ENCODE data around the gene GALNTL6.

GALNTL6 gene

GRCh38 chr4:172083272-172083671, 270.1 kb downstream of the GALNTL6 start:
- Mint-ChIP-seq H3K27me3 (ENCODE audit: low read depth) (no peaks in the 10 kb centered on the region), H3K4me3 (no peak overlapping the region), H3K4me1 (ENCODE audit: low read depth) (no peaks in the 10 kb centered on the region), H3K9me3 (no peaks in the 10 kb centered on the region), H3K36me3 (ENCODE audit: low read depth) (no peaks in the 10 kb centered on the region), H3K27ac (no peak overlapping the region)

GRCh38 chr4:172088556-172088955, 275.4 kb downstream of the GALNTL6 start:
- Mint-ChIP-seq H3K36me3 (ENCODE audit: low read depth) (no peaks in the 10 kb centered on the region), H3K27ac (no peak overlapping the region), H3K4me1 (ENCODE audit: low read depth) (no peaks in the 10 kb centered on the region), H3K4me3 (no peak overlapping the region), H3K27me3 (ENCODE audit: low read depth) (no peaks in the 10 kb centered on the region), H3K9me3 (no peaks in the 10 kb centered on the region)

DNA sequence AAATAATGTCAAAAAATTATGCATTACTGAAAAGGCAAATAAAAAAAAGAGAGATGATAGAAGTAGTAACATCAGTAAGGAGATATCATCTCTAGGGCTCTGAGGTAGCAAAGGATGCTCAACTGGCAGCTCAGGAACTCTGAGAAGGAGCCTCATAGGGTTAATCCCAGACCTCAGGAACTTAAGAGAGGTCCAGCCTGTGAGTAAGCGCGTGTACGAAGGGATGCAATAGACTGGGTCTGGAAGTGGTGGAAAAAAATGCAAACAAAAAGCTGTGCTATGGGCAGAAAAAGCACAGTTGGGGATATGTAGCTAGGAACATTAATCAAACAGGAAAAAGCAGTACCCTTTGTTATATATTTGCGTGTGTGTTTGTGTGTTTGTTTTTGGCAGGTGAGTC, 282.0 kb downstream of the GALNTL6 start:
- Mint-ChIP-seq H3K4me1 (ENCODE audit: low read depth) (no peaks in the 10 kb centered on the region), H3K4me3 (no peak overlapping the region), H3K9me3 (peaks cover 3% of the 10 kb centered on the region), H3K36me3 (ENCODE audit: low read depth) (no peaks in the 10 kb centered on the region), H3K27me3 (ENCODE audit: low read depth) (no peaks in the 10 kb centered on the region), H3K27ac (no peak overlapping the region)

GRCh38 chr4:172096786-172097185, 283.6 kb downstream of the GALNTL6 start:
- Mint-ChIP-seq H3K36me3 (ENCODE audit: low read depth) (no peaks in the 10 kb centered on the region), H3K27me3 (ENCODE audit: low read depth) (no peaks in the 10 kb centered on the region), H3K4me1 (ENCODE audit: low read depth) (no peaks in the 10 kb centered on the region), H3K9me3 (peaks cover 3% of the 10 kb centered on the region), H3K4me3 (no peak overlapping the region), H3K27ac (no peak overlapping the region)

DNA sequence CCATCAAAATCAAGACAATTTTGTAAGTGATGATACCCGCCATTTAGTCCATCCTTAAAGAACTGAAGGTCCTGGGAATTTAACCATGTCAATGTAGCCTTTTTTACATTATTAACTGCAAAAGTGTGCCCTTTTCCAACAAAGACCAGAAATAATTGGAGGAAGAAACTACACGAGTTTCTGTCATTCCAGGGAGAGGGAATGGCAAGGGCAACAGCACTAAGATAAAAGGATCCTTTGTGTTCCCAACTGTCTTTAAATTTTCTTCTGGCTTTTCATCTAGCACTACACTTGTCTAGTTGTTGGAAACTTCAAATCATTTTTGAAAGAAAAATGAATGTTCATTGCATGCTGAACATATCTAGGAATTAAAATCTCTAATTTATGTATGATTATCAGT, 286.2 kb downstream of the GALNTL6 start:
- H3K27ac Mint-ChIP-seq, result no peak overlapping the region
- no peaks in the 10 kb centered on the region for H3K4me1 Mint-ChIP-seq (ENCODE audit: low read depth)
- no peak overlapping the region for H3K4me3 Mint-ChIP-seq
- H3K27me3 Mint-ChIP-seq (ENCODE audit: low read depth), result no peaks in the 10 kb centered on the region
- H3K9me3 Mint-ChIP-seq, result peaks cover 3% of the 10 kb centered on the region
- no peaks in the 10 kb centered on the region for H3K36me3 Mint-ChIP-seq (ENCODE audit: low read depth)

DNA sequence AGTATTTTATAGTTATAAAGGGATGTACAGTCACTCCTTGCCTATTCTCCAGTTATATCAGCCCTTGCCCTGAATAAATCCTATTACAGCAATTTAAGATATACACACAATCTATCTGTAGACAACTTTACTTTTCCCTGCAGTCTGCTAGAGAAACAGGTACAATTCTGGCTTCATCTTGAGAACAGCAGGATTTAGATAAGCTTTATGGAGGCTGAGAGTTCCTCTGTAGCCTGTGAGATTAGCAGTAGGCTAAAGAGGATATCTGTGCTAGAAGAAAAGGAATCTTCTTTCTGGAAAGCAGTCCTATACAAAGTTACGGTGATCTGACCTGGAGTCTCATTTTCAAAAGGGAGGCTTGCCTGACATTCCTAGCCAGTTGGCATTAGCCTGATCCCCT, 290.3 kb downstream of the GALNTL6 start:
- H3K4me3 Mint-ChIP-seq, result no peak overlapping the region
- no peaks in the 10 kb centered on the region for H3K4me1 Mint-ChIP-seq (ENCODE audit: low read depth)
- H3K27ac Mint-ChIP-seq, result no peak overlapping the region
- no peaks in the 10 kb centered on the region for H3K27me3 Mint-ChIP-seq (ENCODE audit: low read depth)
- H3K36me3 Mint-ChIP-seq (ENCODE audit: low read depth), result no peaks in the 10 kb centered on the region
- peaks cover 2% of the 10 kb centered on the region for H3K9me3 Mint-ChIP-seq

DNA sequence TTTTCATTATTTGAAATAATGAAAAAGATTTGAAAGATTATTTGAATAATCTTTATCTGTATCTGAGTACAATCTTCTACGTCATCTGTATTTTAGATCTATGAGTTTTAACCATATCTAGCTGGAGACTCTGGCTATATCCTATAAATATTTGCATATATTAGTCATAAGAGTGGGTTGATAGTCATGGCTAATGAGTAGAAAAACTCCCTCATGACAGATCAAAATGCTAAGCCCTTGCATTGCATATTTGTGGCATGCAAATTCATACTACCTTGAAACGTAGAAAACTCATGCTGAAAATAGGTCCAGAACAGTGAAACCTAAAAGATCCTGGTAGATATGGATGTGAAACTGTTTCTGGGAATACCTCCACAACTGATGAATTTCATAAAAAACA, 291.3 kb downstream of the GALNTL6 start:
- Mint-ChIP-seq H3K36me3 (ENCODE audit: low read depth) (no peaks in the 10 kb centered on the region), H3K27me3 (ENCODE audit: low read depth) (no peaks in the 10 kb centered on the region), H3K9me3 (peaks cover 3% of the 10 kb centered on the region), H3K27ac (no peak overlapping the region), H3K4me3 (no peak overlapping the region), H3K4me1 (ENCODE audit: low read depth) (no peaks in the 10 kb centered on the region)

DNA sequence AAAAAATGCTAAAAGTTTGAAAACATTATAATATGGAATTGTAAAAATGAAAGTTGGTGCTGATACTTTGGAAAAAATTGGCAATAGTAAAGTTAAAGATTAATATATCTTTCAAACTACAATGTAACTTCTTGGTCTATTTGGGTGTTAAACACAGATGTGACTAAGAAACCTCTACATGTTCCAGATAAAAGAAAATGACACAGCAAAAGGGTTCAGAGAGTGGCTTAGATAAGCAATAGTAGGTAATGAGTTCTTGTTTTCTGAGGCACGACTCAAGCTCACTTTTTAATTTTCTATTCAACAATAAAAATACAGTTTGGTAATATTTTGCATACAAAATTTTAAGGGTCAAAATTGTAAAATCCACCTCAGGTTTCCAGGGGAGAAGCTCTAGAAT, 292.7 kb downstream of the GALNTL6 start:
- H3K36me3 Mint-ChIP-seq (ENCODE audit: low read depth), result no peaks in the 10 kb centered on the region
- peaks cover 3% of the 10 kb centered on the region for H3K9me3 Mint-ChIP-seq
- H3K4me3 Mint-ChIP-seq, result no peak overlapping the region

GRCh38 chr4:172109466-172109865, 296.3 kb downstream of the GALNTL6 start:
- Mint-ChIP-seq H3K9me3 (peaks cover 3% of the 10 kb centered on the region), H3K27ac (no peak overlapping the region), H3K4me1 (ENCODE audit: low read depth) (no peaks in the 10 kb centered on the region), H3K36me3 (ENCODE audit: low read depth) (no peaks in the 10 kb centered on the region), H3K4me3 (no peak overlapping the region), H3K27me3 (ENCODE audit: low read depth) (no peaks in the 10 kb centered on the region)

More for the DNA sequence above, 292.7 kb downstream of the GALNTL6 start:
- Mint-ChIP-seq H3K27ac (no peak overlapping the region), H3K4me1 (ENCODE audit: low read depth) (no peaks in the 10 kb centered on the region), H3K27me3 (ENCODE audit: low read depth) (no peaks in the 10 kb centered on the region)

DNA sequence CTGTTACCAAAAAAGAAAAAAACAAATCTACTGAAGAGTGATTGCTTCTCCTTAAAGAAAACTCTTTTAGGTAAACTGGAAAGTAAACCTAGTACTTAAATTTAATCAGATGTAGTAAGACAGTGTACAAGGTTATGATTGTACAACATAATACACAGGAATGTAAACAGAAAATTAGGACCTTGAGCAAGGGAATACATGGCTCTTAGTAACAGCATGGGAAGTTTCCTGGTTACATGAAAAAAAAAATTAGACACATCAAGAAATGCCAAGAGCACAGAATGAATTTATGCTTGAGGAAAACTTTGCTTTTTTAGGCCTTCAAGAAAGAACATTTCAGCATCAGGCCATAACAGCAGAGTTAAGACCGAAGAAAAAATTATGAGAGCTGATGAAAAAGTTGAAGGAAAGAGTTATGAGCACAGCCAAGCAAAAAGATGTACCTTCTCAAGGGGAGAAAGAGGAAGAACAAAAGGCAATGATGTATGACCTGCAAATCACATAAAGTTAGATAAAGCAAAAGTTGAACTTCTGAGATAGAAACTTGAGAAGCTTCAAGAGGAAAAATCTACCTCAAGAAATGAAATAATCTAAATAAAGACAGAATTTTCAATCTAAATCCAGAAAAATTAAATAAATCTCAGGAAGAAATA, 311.6 kb downstream of the GALNTL6 start:
- H3K4me1 Mint-ChIP-seq (ENCODE audit: low read depth), result no peaks in the 10 kb centered on the region
- no peaks in the 10 kb centered on the region for H3K27me3 Mint-ChIP-seq (ENCODE audit: low read depth)
- no peak overlapping the region for H3K4me3 Mint-ChIP-seq
- H3K27ac Mint-ChIP-seq, result no peak overlapping the region
- no peaks in the 10 kb centered on the region for H3K36me3 Mint-ChIP-seq (ENCODE audit: low read depth)
- no peaks in the 10 kb centered on the region for H3K9me3 Mint-ChIP-seq

- H3K27me3 Mint-ChIP-seq (ENCODE audit: low read depth), result no peaks in the 10 kb centered on the region
Observed at GRCh38 chr4:172125443-172125842, 312.2 kb downstream of the GALNTL6 start.

GRCh38 chr4:172127168-172127567, 314.0 kb downstream of the GALNTL6 start:
- no peaks in the 10 kb centered on the region for H3K9me3 Mint-ChIP-seq
- no peak overlapping the region for H3K27ac Mint-ChIP-seq
- no peaks in the 10 kb centered on the region for H3K27me3 Mint-ChIP-seq (ENCODE audit: low read depth)
- H3K36me3 Mint-ChIP-seq (ENCODE audit: low read depth), result no peaks in the 10 kb centered on the region
- no peak overlapping the region for H3K4me3 Mint-ChIP-seq
- no peaks in the 10 kb centered on the region for H3K4me1 Mint-ChIP-seq (ENCODE audit: low read depth)

More at GRCh38 chr4:172125443-172125842, 312.2 kb downstream of the GALNTL6 start:
- Mint-ChIP-seq H3K36me3 (ENCODE audit: low read depth) (no peaks in the 10 kb centered on the region), H3K4me3 (no peak overlapping the region), H3K9me3 (no peaks in the 10 kb centered on the region), H3K27ac (no peak overlapping the region), H3K4me1 (ENCODE audit: low read depth) (no peaks in the 10 kb centered on the region)

- H3K27ac Mint-ChIP-seq, result no peak overlapping the region
- no peaks in the 10 kb centered on the region for H3K9me3 Mint-ChIP-seq
- no peaks in the 10 kb centered on the region for H3K36me3 Mint-ChIP-seq (ENCODE audit: low read depth)
- H3K4me1 Mint-ChIP-seq (ENCODE audit: low read depth), result no peaks in the 10 kb centered on the region
- no peaks in the 10 kb centered on the region for H3K27me3 Mint-ChIP-seq (ENCODE audit: low read depth)
- no peak overlapping the region for H3K4me3 Mint-ChIP-seq
Observed at GRCh38 chr4:172129593-172129992, 316.4 kb downstream of the GALNTL6 start.

- no peaks in the 10 kb centered on the region for H3K36me3 Mint-ChIP-seq (ENCODE audit: low read depth)
- no peaks in the 10 kb centered on the region for H3K27me3 Mint-ChIP-seq (ENCODE audit: low read depth)
- H3K27ac Mint-ChIP-seq, result no peak overlapping the region
- no peak overlapping the region for H3K4me3 Mint-ChIP-seq
- H3K4me1 Mint-ChIP-seq (ENCODE audit: low read depth), result no peaks in the 10 kb centered on the region
- no peaks in the 10 kb centered on the region for H3K9me3 Mint-ChIP-seq
Observed at GRCh38 chr4:172134521-172134920, 321.3 kb downstream of the GALNTL6 start.

GRCh38 chr4:172141025-172141424, 327.8 kb downstream of the GALNTL6 start:
- no peaks in the 10 kb centered on the region for H3K4me1 Mint-ChIP-seq (ENCODE audit: low read depth)
- H3K9me3 Mint-ChIP-seq, result no peaks in the 10 kb centered on the region
- no peaks in the 10 kb centered on the region for H3K36me3 Mint-ChIP-seq (ENCODE audit: low read depth)
- no peaks in the 10 kb centered on the region for H3K27me3 Mint-ChIP-seq (ENCODE audit: low read depth)
- no peak overlapping the region for H3K4me3 Mint-ChIP-seq
- no peak overlapping the region for H3K27ac Mint-ChIP-seq

DNA sequence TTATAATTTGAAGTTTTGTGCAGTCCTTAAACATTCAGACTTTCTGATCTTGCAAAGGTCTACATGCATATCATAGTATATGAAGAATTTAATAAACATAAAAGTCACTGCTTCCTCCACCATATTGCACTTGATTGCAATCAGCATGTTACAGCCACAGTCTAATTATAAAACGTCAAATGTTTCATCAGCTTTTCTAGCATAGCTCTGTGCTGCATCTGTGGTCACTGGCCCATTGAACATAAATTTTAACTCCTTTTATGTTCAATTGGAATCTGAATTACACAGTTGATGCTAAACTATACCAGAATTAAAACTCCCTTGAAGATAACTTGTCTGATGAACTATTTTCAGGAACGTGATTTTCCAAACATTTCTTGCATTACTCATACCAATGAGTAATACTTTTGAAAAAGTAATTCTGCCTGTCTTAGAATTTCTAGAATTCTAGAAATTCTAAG, 329.1 kb downstream of the GALNTL6 start:
- Mint-ChIP-seq H3K4me1 (ENCODE audit: low read depth) (no peaks in the 10 kb centered on the region), H3K27me3 (ENCODE audit: low read depth) (no peaks in the 10 kb centered on the region), H3K36me3 (ENCODE audit: low read depth) (no peaks in the 10 kb centered on the region), H3K4me3 (no peak overlapping the region), H3K9me3 (no peaks in the 10 kb centered on the region), H3K27ac (no peak overlapping the region)
